RWPE2 (cell line): Measurements from ENCODE around the gene FAM3B.

ENCODE experiments used
- ATAC-seq: fragments of 200-7000 bp; cut with Tn5 transposase; 3 replicates; pipeline ENCODE4 v1.9.1; 2021; ENCODE audit warnings: low read depth
- DNase-seq: peaks from one replicate; pipeline ENCODE4 v3.0.0-alpha.2; 2020; ENCODE audit warnings: low spot score
- H3K27ac ChIP-seq: fragments of 450-650 bp; 2 replicates; pipeline ENCODE4 v1.5.1; 2017; ENCODE audit warnings: mild to moderate bottlenecking; ENCODE audit not compliant: poor library complexity, severe bottlenecking
- H3K27me3 ChIP-seq: fragments of 250-450 bp; sonication (Bioruptor Pico); 2 replicates; pipeline ENCODE4 v1.5.1; 2021; ENCODE audit warnings: mild to moderate bottlenecking, moderate library complexity; ENCODE audit not compliant: insufficient read depth, poor library complexity, severe bottlenecking
- H3K36me3 ChIP-seq: fragments of 250-450 bp; sonication (Bioruptor Pico); 2 replicates; pipeline ENCODE4 v1.5.1; 2020; ENCODE audit warnings: low read depth, mild to moderate bottlenecking, moderate library complexity
- H3K4me1 ChIP-seq: fragments of 250-450 bp; sonication (Bioruptor Pico); 2 replicates; pipeline ENCODE4 v1.5.1; 2021; ENCODE audit warnings: mild to moderate bottlenecking, moderate library complexity; ENCODE audit not compliant: insufficient read depth, poor library complexity, severe bottlenecking
- H3K4me3 ChIP-seq: fragments of 250-450 bp; sonication (Bioruptor Pico); 2 replicates; pipeline ENCODE4 v1.5.1; 2021; ENCODE audit warnings: mild to moderate bottlenecking, moderate library complexity; ENCODE audit not compliant: severe bottlenecking
- H3K9me3 ChIP-seq: fragments of 250-450 bp; sonication (Bioruptor Pico); 2 replicates; pipeline ENCODE4 v1.5.1; 2021; ENCODE audit warnings: mild to moderate bottlenecking, moderate library complexity; ENCODE audit not compliant: severe bottlenecking
- CTCF ChIP-seq: fragments of 450-650 bp; IDR thresholded peaks from one replicate; pipeline ENCODE4 v1.5.1; 2017; ENCODE audit warnings: mild to moderate bottlenecking, moderate library complexity; ENCODE audit not compliant: poor library complexity, severe bottlenecking

FAM3B gene

GRCh38 chr21:41344146-41344545 is 27.5 kb downstream of the FAM3B start:
- no peak for ATAC-seq
- Histone ChIP-seq H3K27me3 (peaks cover 2% of the 10 kb centered on the region), H3K36me3 (no peaks in the 10 kb centered on the region), H3K9me3 (peaks cover 4% of the 10 kb centered on the region), H3K4me3 (no peak overlapping the region), H3K27ac (no peak overlapping the region), H3K4me1 (no peaks in the 10 kb centered on the region)
- no peak for DNase-seq
- no peak for TF ChIP-seq CTCF

- Histone ChIP-seq H3K4me1 (no peaks in the 10 kb centered on the region), H3K9me3 (peaks cover 4% of the 10 kb centered on the region), H3K36me3 (no peaks in the 10 kb centered on the region), H3K4me3 (no peak overlapping the region), H3K27ac (no peak overlapping the region), H3K27me3 (peaks cover 2% of the 10 kb centered on the region)
- ATAC-seq (no peak), DNase-seq (no peak)
- TF ChIP-seq CTCF = no peak
Measured at GRCh38 chr21:41345356-41345755, 28.8 kb downstream of the FAM3B start.

GRCh38 chr21:41345934-41346685 is 29.5 kb downstream of the FAM3B start:
- ATAC-seq = peak; percentile 73
- TF ChIP-seq CTCF = no peak
- Histone ChIP-seq H3K9me3 (peaks cover 4% of the 10 kb centered on the region), H3K27ac (no peak overlapping the region), H3K36me3 (no peaks in the 10 kb centered on the region), H3K4me3 (no peak overlapping the region), H3K27me3 (peaks cover 2% of the 10 kb centered on the region), H3K4me1 (no peaks in the 10 kb centered on the region)
- no peak for DNase-seq

- H3K4me3 ChIP-seq = no peak overlapping the region
- H3K9me3 ChIP-seq = peaks cover 4% of the 10 kb centered on the region
Measured at GRCh38 chr21:41346758-41347157, 30.2 kb downstream of the FAM3B start.

More at GRCh38 chr21:41346758-41347157, 30.2 kb downstream of the FAM3B start:
- no peaks in the 10 kb centered on the region for H3K36me3 ChIP-seq
- DNase-seq = no peak
- peaks cover 2% of the 10 kb centered on the region for H3K27me3 ChIP-seq
- no peak for TF ChIP-seq CTCF
- no peaks in the 10 kb centered on the region for H3K4me1 ChIP-seq
- H3K27ac ChIP-seq = no peak overlapping the region
- no peak for ATAC-seq
